Urothelium cell line (cell line): Measurements from ENCODE around the gene RASGRF2.

Source experiments
- DNase-seq: peaks from one replicate; pipeline ENCODE4 v3.0.0; 2011; ENCODE audit warnings: low spot score, mixed read lengths
- FAIRE-seq: peaks from 2 replicates; lab custom pipeline; 2011; peaks lifted over from hg19 to GRCh38; lab: Jason Lieb, UNC

RASGRF2 gene

DNA sequence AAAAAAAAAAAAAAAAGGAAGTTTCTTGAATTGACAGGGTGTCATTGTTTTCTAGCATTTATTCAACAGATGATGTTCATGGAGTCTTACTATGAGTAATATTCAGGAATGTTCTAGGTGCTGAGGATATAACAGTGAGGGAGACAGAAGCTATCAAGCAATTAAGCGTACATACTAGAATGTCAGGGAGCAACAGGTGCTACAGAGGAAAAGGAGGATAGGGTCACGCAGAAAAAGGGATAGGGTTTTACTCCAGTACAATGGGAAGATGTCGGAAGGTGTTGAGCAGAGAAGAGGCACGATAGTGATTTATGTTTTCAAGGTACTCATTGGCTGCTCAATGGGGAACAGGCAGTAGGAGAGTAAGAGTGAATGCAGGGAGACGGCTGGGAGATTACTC lies 6.6 kb upstream of the RASGRF2 start:
- FAIRE-seq, result no peak

DNA sequence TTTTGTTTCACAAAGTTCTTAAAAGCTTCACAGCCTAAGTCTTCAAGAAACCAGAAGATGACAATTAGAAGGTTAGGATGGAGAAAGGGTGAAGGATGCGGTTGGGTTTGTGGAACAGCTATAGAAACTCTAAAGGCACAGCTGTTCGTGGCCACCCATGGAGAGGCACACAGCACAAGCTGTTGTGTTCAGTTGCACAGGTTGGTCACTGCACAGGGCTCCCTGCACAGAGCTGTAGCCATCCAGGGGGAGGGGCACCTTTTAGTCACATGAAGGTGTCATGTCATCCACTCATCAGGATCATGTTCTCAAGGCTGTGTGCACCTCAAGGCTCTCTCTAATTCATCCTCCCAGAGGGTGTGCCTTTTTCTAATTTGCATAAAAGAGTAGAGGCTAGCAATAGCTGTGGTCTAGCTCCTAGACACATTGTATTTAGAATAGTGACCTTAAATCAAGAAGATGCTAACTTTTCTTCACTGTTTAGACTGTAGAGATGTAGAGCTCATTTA lies 5.0 kb upstream of the RASGRF2 start:
- FAIRE-seq (no peak), DNase-seq (no peak)

More for the DNA sequence above, 6.6 kb upstream of the RASGRF2 start:
- no peak for DNase-seq

DNA sequence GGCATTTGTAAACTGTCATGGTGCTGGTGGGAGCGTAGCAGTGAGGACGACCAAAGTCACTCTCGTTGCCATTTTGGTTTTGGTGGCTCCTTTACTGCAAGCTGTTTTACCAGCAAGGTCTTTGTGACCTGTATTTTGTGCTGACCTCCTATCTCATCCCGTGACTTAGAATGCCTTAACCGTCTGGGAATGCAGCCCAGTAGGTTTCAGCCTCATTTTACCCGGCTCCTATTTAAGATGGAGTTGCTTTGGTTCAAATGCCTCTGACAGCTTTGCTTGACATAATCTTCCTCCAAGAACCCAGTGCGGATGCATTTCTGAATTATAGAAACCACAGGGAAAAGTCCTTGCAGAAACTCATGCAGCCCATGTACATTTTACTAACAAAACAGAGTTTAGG lies 3.9 kb upstream of the RASGRF2 start:
- DNase-seq (no peak), FAIRE-seq (no peak)

DNA sequence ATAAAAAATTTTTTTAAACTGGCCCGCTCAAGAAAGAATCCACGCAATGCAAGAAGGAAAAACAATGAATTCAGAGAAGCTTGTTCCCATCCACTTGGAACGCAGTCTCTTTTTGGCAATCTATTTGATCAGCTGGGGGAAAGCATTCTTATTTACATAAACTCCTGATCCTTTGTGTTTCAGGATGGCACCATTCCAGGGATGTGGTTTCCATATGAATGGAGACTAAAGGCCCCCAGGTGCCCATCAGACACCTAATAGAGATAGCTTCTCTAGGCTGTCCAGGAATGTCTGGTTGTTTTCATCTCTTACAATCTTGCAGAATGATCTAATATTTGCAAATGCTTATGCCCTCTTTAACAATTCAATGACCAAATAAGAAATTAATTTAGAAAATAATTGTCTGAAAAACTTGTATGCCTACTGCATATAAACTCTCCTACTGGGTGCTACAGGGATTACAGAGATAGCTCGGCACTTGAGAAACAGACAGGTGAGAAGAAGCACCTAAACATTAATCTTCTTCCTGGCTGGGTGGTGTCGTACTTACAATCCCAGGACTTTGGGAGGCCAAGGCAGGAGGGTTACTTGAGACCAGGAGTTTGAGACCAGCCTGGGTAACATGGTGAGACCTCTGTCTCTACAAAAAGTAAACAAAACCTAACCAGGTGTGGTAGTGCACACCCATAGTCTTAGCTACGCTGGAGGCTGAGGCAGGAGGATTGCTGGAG lies 3.0 kb upstream of the RASGRF2 start:
- no peak for FAIRE-seq
- peak; percentile 53 for DNase-seq

DNA sequence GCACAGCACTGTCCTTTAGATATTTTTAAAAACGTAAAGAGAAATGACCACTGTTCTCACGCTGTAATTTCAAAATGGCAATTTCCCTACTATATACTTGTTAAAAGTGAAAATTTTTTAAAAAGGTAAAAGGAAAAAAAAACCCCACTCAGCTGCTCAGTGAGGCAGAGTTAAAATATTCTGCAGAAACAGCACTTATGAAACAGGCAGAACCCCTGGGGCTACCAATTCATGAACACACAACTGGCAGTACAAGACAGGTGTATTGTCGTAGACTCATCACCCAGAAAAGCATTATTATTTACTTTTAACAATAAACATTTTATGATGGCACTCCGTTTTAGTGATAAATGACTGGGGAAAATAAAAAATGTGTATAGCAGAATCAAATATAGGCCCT lies 1.5 kb upstream of the RASGRF2 start:
- FAIRE-seq (no peak), DNase-seq (no peak)

DNA sequence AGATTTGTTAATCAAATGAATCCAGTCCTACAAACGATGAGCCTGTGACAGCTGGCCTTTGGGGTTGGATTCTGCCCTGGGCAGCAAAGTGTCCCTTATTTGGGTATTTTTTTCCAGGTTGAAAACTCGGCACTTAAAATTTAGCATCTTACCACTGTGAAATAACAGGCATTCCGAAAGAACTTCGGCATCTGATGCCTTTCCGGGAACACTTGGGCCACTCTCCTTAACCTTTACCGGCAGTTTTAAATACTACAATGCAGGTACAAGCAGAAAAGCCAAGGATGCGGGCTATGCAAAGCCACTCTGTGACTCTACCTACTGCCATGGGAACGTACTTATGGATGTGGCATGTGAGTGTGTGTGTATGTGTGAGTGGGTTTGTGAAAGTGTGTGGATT lies 1.0 kb upstream of the RASGRF2 start:
- FAIRE-seq (no peak), DNase-seq (no peak)

DNA sequence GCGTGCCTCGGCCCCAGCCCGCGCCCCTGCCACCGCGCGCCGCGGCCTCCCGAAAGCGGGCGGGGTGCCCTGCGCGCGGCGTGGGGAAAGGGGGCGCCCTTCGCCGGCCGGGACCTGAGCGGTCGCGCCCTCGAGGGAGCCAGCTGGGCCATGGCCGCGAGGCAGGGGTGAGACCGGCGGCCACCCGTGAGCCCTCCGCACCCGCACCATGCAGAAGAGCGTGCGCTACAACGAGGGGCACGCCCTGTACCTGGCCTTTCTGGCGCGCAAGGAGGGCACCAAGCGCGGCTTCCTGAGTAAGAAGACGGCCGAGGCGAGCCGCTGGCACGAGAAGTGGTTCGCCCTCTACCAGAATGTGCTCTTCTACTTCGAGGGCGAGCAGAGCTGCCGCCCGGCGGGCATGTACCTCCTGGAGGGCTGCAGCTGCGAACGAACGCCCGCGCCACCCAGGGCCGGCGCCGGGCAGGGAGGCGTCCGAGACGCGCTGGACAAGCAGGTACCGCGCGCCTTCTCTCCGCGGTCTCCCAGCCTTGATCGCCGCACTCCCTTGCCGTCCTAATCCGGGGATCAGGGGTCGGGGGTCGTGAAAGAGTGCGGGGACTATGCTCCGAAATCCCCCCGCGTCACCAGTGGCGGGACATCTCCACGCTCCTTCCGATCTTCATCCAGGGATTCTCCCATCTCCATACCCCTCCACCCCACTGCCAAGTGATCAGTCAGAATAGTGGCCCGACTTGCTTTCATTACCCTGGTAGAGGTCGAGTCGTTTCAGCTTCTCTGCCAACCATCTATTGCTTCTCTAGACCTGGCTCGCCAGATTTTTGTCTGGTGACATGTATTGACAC lies 590 bp downstream of the RASGRF2 start:
- DNase-seq, result no peak
- FAIRE-seq, result no peak

DNA sequence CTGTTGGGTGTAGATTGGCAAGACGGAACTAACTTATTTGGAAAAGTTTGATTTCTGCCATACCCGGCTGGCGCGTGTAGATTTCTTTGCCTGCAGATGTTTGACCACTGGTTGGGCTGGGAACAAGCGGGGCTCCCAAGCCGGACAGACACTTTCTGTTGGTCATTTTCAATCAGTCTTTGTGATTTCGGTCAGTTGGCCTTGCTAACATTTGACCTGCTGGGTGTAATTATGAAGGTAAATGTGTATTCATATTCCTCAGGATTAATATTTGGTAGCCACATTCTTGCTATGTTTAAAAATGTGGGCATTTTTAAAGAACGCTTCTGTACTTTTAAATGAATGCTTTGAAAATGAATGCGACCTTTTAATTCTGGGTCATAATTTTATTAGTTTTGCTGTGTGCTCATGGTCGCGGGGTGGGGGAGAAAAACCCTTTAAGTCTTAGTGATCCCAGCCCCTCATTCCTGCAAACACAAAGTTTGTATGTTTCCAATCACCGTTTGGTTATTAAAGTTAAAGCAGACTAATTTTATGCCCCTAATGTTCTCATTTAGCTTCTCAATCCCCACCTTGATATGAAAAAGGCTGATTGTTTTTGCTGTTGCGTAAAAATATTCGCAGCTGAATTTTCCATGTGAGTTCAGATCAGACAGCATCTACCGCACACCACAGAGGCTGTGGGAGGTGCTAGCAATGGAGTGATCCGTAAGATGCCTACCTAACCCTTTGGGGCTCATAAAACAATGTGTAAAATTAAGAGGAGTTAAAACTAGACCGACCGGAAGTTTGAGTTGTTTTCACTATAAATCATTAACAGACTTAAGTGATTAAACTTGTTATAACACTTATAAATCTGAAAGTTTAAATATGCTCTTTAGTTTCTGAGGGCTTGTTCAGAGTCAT lies 1.5 kb downstream of the RASGRF2 start:
- FAIRE-seq (no peak), DNase-seq (no peak)

DNA sequence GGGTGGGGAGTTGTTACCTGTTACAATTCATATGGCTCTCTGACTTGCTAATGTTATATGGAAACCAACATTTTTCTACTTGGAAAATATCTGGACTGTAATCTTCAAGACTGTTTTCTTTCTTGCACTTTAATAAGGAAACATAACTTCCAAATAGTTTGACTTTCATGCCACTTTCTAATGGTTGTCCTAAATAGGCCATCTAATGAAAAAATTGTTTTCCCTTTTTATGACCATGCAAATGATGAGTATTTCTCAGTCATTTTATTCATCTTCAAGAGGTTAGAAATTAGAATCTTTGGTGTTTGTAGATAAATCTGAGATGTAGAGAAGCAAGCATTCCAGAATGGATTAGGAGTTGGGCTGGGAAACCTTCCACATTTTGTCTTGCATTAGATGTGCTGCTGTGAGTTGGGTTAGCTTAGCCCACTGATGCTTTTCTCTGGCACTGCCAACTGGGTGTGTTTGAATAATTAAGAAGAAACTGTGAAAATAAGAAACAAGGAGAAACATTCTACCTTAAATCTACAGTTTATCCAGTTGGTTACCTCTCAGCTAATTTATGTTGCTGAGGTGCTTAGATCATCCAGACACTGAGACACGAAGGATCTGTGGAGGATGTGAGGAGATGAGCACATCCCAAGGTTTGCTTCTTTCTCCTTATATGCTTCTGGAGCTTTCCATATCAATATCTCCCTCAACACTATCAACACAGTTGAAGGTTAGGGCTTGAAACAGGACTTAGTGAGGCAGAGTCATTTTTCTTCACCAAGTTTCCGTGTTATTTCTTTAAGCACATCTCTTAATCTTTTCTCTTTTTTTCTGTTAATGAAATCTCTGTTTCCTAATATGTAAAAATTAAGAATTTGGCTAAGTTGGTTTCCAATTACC lies 2.7 kb downstream of the RASGRF2 start:
- no peak for FAIRE-seq

DNA sequence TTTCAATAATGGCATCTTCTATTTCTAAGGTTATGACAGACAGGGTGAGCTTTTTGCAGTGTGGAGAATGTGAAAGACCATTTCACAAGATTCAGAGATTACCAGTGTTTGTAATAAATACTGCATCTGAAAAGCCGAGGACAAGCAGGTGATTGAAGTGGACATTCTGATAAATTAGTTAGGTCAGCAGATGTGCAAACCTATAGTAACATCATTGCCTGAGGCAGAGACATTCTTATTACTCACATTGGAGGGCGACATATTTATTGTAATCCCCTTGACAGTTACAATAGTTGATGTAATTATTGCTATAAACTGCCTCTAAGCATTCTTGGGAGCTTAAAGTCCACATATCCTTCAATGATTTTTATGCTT lies 3.3 kb downstream of the RASGRF2 start:
- no peak for FAIRE-seq

More for the DNA sequence above, 2.7 kb downstream of the RASGRF2 start:
- no peak for DNase-seq

DNA sequence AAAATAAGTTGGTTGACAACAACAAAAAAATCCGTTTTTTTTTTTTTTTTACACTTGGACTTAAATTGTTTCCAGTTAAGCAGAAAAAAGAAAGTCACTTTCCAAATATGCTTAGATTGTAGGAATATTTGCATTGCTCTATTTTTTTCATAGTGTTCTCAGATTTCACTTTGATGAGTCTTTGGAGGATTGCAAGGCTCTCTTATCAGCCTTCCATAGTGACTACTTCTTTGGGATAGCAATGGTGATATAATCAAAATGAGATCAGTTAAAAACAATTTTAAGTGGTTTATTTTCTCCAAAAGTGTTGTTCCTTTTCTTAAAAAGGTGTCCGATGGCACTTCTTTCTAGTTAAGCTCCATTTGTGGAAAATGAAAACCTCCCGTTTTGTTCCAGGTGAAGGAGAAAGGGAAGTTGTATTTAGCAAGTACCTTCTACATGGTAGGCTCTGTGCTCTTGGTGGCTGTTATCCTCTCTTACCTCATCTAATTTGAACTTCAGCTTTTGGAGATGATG lies 3.9 kb downstream of the RASGRF2 start:
- no peak for FAIRE-seq
- DNase-seq, result no peak

More for the DNA sequence above, 3.3 kb downstream of the RASGRF2 start:
- DNase-seq, result no peak

DNA sequence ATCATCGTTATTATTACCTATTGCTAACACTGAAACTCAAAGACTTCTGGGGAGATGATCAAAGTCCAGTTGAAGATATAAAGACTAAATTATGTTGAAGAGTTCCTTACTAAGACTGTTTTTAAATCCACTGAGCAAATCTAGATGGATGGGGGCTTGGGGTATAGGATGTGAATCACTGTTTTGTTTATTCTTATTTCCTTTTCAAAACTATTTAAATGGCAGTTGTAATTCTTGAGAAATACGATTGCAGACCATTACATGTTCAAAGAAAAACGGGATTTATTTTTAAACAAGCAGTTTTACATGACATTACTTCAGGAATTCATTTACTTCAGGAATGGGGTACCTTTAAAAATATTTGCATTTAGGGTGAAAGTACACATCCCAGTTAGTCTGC lies 4.3 kb downstream of the RASGRF2 start:
- DNase-seq, result no peak
- no peak for FAIRE-seq

DNA sequence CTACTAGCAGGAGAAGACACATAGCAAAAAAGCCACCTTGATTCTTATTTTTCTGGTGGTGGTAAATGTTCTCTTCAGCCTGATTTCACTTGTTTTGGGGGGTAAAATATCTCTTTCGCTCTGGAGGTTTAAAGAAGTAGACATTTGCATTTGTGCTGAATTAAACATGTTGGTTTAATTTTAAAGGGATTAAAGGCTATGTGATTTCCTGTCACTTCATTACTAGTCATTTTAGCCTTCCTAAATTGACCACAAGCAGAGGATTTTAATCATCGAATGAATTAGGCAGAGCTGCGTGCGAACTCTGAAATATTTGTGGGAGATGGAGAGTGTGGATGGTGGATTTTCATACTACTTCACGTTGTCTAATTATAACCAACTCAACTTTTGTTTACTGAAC lies 4.8 kb downstream of the RASGRF2 start:
- FAIRE-seq (no peak), DNase-seq (no peak)

DNA sequence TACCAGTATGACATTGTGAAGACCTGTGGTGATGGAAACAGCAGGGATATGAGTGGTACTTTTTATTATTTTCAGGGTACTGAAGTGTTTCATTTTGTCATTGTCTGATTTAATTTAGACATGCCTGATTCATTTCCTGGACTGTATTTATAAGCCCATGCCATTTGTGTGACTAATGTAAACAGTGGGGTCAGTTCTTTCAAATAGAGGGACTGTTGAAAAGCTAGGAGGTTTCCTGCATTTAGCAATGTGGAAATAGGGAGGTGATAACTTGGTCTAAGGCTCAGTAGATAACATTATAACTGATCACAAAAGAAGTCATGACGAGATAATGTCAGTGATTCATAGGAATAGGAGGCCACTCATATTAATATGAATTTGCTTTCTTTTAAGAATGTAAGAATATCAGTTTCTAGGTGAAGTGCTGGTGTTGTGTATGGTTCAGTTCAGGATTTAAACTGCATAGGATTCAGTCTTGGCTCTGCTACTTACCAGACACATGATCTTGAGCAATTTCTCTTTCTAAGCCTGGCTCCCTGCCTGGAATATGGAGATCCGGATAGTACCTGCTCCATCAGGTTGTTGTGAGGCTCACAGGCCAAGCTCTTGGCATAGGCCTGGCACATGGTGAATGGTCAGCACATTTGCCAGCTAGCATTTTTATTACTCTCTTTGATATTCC lies 7.5 kb downstream of the RASGRF2 start:
- peak; percentile 56 for FAIRE-seq
- DNase-seq, result peak; percentile 55

DNA sequence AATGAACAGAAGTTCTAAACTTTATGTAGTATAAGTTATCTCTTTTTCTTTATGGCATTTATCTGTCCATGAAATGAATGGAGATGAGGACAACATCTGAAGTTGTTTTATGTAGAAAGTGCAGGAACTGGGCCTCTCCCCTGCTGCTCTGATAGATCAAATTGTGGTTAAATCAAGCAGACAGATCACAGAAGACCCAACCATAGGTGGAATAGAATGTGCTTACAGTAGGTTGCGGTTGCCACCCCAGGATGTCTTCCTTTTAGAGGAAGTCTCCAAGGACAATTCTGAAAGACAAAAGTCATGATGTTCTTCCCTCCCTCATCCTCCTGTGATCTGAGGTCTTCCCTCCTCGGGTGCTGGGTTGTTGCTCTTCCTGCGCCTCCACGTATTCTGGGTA lies 12.9 kb downstream of the RASGRF2 start:
- no peak for DNase-seq
- no peak for FAIRE-seq

DNA sequence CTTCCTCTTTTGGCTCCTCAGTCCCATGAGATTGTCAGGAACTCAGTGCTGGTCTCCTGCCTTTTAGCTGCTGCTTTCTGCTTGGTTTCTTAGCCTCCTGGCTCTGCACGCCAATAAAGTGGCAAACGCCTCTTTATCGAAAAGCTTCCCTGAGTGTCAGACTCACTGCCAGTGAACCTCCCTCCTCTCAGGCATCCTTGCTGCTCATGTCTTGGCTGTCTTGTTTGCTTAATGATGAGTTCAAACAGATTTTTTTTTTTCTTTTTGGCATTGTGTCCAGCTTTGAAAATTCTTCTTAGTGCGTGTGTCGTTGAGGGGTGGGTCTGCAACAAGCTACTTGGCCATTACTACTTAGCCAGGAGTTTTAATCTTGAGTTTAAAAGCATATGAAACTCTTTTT lies 14.9 kb downstream of the RASGRF2 start:
- FAIRE-seq, result no peak
- peak; percentile 30 for DNase-seq

DNA sequence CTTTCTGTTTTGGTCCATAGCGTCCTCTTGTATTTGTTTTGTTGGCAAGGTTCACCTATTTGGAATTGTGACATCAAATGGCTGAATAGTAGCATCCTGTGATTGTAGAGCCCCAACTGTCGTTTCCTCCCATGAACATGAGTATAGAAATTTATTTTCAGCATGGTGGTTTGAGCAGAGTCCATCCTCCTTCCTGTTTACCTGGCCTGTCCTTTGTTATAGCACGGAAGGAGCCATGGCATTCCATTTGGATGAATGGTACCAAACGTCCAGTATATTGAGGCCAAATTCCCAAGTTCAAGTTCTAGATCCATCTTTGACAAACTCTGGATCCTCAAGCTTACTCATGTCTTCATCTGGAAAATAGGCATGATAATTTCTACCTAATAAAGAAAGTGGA lies 16.8 kb downstream of the RASGRF2 start:
- FAIRE-seq (no peak), DNase-seq (no peak)

DNA sequence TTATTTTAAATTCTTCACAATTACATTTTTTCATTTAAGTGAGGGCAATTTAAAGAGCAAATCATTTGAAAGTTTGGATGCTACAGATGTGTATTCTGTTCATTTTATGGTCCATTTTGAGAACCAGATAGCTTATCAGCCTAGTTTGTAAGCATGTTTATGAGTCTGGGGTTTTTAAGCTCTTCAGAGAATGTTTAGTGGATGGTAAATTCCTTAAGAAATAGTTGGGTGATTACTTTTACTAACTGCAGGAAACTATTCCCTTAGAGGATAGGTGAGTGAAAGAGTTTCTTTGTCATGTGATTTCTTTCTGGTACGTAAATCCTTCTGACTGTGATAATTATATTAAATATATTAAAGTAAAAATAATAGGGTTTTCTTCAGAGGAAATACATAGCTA lies 17.6 kb downstream of the RASGRF2 start:
- DNase-seq (no peak), FAIRE-seq (no peak)

DNA sequence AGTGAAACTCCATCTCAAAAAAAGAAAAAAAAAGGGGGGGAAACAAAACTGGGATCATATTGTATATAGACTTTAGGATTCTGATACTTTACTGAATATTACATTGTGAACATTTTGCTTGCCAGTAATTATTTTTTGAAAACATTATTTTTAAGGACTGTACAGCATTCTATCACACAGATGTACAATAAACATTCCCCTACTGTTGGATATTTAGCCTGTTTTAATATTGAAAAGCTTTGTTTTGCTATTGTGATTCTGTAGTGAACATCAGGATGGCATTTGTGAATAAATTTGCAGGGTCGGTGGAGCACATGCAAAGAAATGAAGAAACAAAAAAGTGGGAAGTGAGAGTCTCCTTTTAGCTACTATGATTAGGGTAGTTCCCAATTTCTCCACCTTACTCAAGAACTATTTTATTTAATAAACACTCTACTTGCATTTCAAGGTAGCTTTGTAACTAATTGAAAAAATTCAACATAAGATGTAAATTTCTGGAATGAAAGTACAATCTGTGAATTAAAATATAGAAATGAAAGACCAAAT lies 18.7 kb downstream of the RASGRF2 start:
- DNase-seq (no peak), FAIRE-seq (no peak)
